OCI-LY1 (cell line): ENCODE data around the gene OOEP.

Experiments
- H2AFZ ChIP-seq: fragments of 200-600 bp; sonication (generic), shearing (Covaris generic); 2 replicates; pipeline ENCODE4 v1.6.0; 2014; ENCODE audit warnings: antibody characterized with exemption, mild to moderate bottlenecking, low read length
- H3F3A ChIP-seq: fragments of 200-600 bp; sonication (generic), shearing (Covaris generic); 2 replicates; pipeline ENCODE4 v1.6.0; 2014; ENCODE audit warnings: mild to moderate bottlenecking, antibody characterized with exemption, low read length, moderate library complexity; ENCODE audit not compliant: insufficient read depth
- H3K27ac ChIP-seq: fragments of 200-600 bp; sonication (generic); 2 replicates; pipeline ENCODE4 v1.5.1; 2014; ENCODE audit warnings: low read length, mixed run types, mild to moderate bottlenecking, low read depth; ENCODE audit not compliant: poor library complexity, severe bottlenecking
- H3K27me3 ChIP-seq: fragments of 200-600 bp; sonication (generic); 2 replicates; pipeline ENCODE4 v1.6.0; 2014; ENCODE audit warnings: antibody characterized with exemption, mild to moderate bottlenecking, low read length, moderate library complexity; ENCODE audit not compliant: insufficient read depth
- H3K36me3 ChIP-seq: fragments of 200-600 bp; sonication (generic); 2 replicates; pipeline ENCODE4 v1.6.1; 2014; ENCODE audit warnings: mild to moderate bottlenecking, antibody characterized with exemption, low read length, moderate library complexity, mixed read lengths; ENCODE audit not compliant: insufficient read depth
- H3K4me1 ChIP-seq: fragments of 200-600 bp; sonication (generic); 2 replicates; pipeline ENCODE4 v1.5.1; 2014; ENCODE audit warnings: mild to moderate bottlenecking, low read length, moderate library complexity; ENCODE audit not compliant: insufficient read depth, severe bottlenecking
- H3K4me2 ChIP-seq: fragments of 200-600 bp; sonication (generic), shearing (Covaris generic); 2 replicates; pipeline ENCODE4 v1.6.1; 2014; ENCODE audit warnings: low read length
- H3K4me3 ChIP-seq: fragments of 200-600 bp; sonication (generic); 2 replicates; pipeline ENCODE4 v1.5.1; 2014; ENCODE audit warnings: low read length, low read depth, mild to moderate bottlenecking, mixed read lengths; ENCODE audit not compliant: poor library complexity, severe bottlenecking
- H3K79me2 ChIP-seq: fragments of 200-600 bp; shearing (Covaris generic); 2 replicates; pipeline ENCODE4 v1.6.1; 2016; ENCODE audit warnings: mixed run types, low read length, mixed read lengths; ENCODE audit not compliant: insufficient read depth
- H3K9ac ChIP-seq: fragments of 200-600 bp; sonication (generic), shearing (Covaris generic); 2 replicates; pipeline ENCODE4 v1.6.1; 2014; ENCODE audit warnings: mild to moderate bottlenecking, low read length, mixed read lengths
- H3K9me2 ChIP-seq: fragments of 200-600 bp; sonication (generic), shearing (Covaris generic); 2 replicates; pipeline ENCODE4 v1.6.1; 2014; ENCODE audit warnings: low read depth, mild to moderate bottlenecking, low read length, mixed read lengths
- H3K9me3 ChIP-seq: fragments of 200-600 bp; shearing (Covaris generic); 2 replicates; pipeline ENCODE4 v1.6.1; 2014; ENCODE audit warnings: low read length, mixed read lengths
- H4K20me1 ChIP-seq: fragments of 200-600 bp; sonication (generic), shearing (Covaris generic); 2 replicates; pipeline ENCODE4 v1.6.0; 2016; ENCODE audit warnings: mild to moderate bottlenecking, low read length; ENCODE audit not compliant: insufficient read depth
- CTCF ChIP-seq: fragments of 200-600 bp; sonication (generic), shearing (Covaris generic); IDR thresholded peaks from 2 replicates; pipeline ENCODE4 v1.5.1; 2017; ENCODE audit warnings: mild to moderate bottlenecking, antibody characterized with exemption, low read length, moderate library complexity, mixed read lengths
- EZH2 ChIP-seq: fragments of 200-600 bp; sonication (generic), shearing (Covaris generic); IDR thresholded peaks from 2 replicates; pipeline ENCODE4 v1.8.0; 2017; ENCODE audit warnings: borderline replicate concordance, mixed run types, mild to moderate bottlenecking, antibody characterized with exemption, low read length, moderate library complexity, mixed read lengths

OOEP gene

GRCh38 chr6:73363537-73363875, 6.2 kb downstream of the OOEP start:
- no peak overlapping the region for H3K27ac ChIP-seq
- H3K79me2 ChIP-seq: no peaks in the 10 kb centered on the region
- no peak overlapping the region for H3K4me2 ChIP-seq
- H3K9me2 ChIP-seq: no peaks in the 10 kb centered on the region
- no peaks in the 10 kb centered on the region for H3F3A ChIP-seq
- peaks cover 4% of the 10 kb centered on the region; the same call in 1 of the 2 replicates for H3K27me3 ChIP-seq
- TF ChIP-seq CTCF (no peak), EZH2 (no peak)
- H3K4me3 ChIP-seq: no peak overlapping the region
- H3K36me3 ChIP-seq: no peaks in the 10 kb centered on the region
- no peaks in the 10 kb centered on the region for H4K20me1 ChIP-seq
- no peaks in the 10 kb centered on the region for H3K9me3 ChIP-seq
- no peaks in the 10 kb centered on the region for H3K4me1 ChIP-seq
- H2AFZ ChIP-seq: no peak overlapping the region
- no peak overlapping the region for H3K9ac ChIP-seq

- Histone ChIP-seq H3F3A (no peaks in the 10 kb centered on the region), H3K4me1 (no peaks in the 10 kb centered on the region), H3K4me2 (no peak overlapping the region), H3K27ac (no peak overlapping the region), H3K36me3 (no peaks in the 10 kb centered on the region), H3K79me2 (no peaks in the 10 kb centered on the region), H3K9me2 (no peaks in the 10 kb centered on the region), H4K20me1 (no peaks in the 10 kb centered on the region), H3K4me3 (no peak overlapping the region), H3K9me3 (no peaks in the 10 kb centered on the region), H2AFZ (no peak overlapping the region), H3K27me3 (peaks cover 4% of the 10 kb centered on the region; the same call in 1 of the 2 replicates), H3K9ac (no peak overlapping the region)
- TF ChIP-seq EZH2: no peak
- TF ChIP-seq CTCF: no peak
Measured at GRCh38 chr6:73362869-73363536, 6.7 kb downstream of the OOEP start.

GRCh38 chr6:73362358-73362757, 7.3 kb downstream of the OOEP start, which contains the start of gene KHDC3L:
Gene KHDC3L (plus strand): TSS chr6:73362658. CDS start chr6:73362730, 72 bp downstream.
- Histone ChIP-seq H3K36me3 (no peaks in the 10 kb centered on the region), H3F3A (no peaks in the 10 kb centered on the region), H3K4me2 (no peak within 1 kb of the TSS), H3K9me3 (no peaks in the 10 kb centered on the region), H4K20me1 (no peaks in the 10 kb centered on the region), H3K9me2 (no peaks in the 10 kb centered on the region), H3K9ac (no peak within 1 kb of the TSS), H3K4me1 (no peaks in the 10 kb centered on the region), H3K4me3 (no peak within 1 kb of the TSS), H2AFZ (no peak within 1 kb of the TSS), H3K27me3 (peaks cover 4% of the 10 kb centered on the region; the same call in 1 of the 2 replicates), H3K79me2 (no peaks in the 10 kb centered on the region), H3K27ac (no peak within 1 kb of the TSS)
- TF ChIP-seq CTCF (no peak), EZH2 (no peak)
